ENCODE measurements around the gene ZNF292. TPM values are rescaled to one million over a fixed set of nuclear protein-coding genes. Genes with fewer than 3 reads are reported as not detected.

ZNF292 gene
- total RNA-seq, 3 donors from 2014 or later (not counting 1 experiment from before 2014, with no cell fraction given) = 78.7 to 90.4 (median 89.4) TPM

- H3K27ac Mint-ChIP-seq = no peak overlapping the region
- no peaks in the 10 kb centered on the region for H3K9me3 Mint-ChIP-seq
- no peaks in the 10 kb centered on the region for H3K4me1 Mint-ChIP-seq
Observed at GRCh38 chr6:87241304-87241703, 85.9 kb downstream of the ZNF292 start.

DNA sequence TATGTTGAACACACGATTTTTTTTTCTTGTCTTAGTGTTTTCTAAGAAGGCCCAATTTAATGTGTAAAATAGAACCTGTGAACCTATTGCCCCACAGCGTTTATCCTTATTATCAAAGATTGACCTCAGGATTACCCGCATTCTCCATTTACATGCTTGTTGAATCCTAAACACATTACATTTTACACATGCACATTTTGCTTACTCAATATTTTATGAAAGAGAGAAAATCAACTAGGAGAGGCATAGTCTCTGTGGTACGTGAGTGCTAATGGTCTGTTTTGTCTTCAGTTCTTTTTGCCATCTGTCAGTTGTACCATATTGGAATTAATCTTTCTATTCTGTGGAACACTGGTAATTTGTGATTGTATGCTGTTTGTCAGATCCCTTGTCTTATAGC is 86.9 kb downstream of the ZNF292 start:
- no peak overlapping the region for H3K4me3 Mint-ChIP-seq
- no peak for TF ChIP-seq CTCF (IDR thresholded peaks at IDR 0.05)
- Histone ChIP-seq H3K4me3 (ENCODE audit: low read length) (no peak overlapping the region), H3K27ac (ENCODE audit: low read length) (no peak overlapping the region), H3K4me1 (ENCODE audit: control insufficient read depth, insufficient read depth, low read length) (no peaks in the 10 kb centered on the region), H3K27me3 (ENCODE audit: control insufficient read depth, insufficient read depth, low read length) (no peaks in the 10 kb centered on the region), H3K36me3 (ENCODE audit: control insufficient read depth, insufficient read depth, low read length) (peaks cover 30% of the 10 kb centered on the region), H3K9me3 (ENCODE audit: control insufficient read depth, insufficient read depth, low read length) (no peaks in the 10 kb centered on the region)
- no peaks in the 10 kb centered on the region for H3K9me3 Mint-ChIP-seq
- 78% methylated on average over 3 of the region's 4 CpGs for WGBS (ENCODE audit: insufficient coverage)
- intact Hi-C loops (cut with micrococcal nuclease) = no loop called here
- H3K4me1 Mint-ChIP-seq = no peaks in the 10 kb centered on the region
- ATAC-seq = no peak
- no peaks in the 10 kb centered on the region for H3K27me3 Mint-ChIP-seq (ENCODE audit: low read depth in 2 of 2)
- DNase-seq = no peak
- H3K36me3 Mint-ChIP-seq = no peaks in the 10 kb centered on the region
- no peak overlapping the region for H3K27ac Mint-ChIP-seq

More at GRCh38 chr6:87241304-87241703, 85.9 kb downstream of the ZNF292 start:
- 93% methylated on average over 4 of the region's 5 CpGs for WGBS (ENCODE audit: insufficient coverage)
- Histone ChIP-seq H3K27ac (ENCODE audit: low read length) (no peak overlapping the region), H3K4me1 (ENCODE audit: control insufficient read depth, insufficient read depth, low read length) (no peaks in the 10 kb centered on the region), H3K4me3 (ENCODE audit: low read length) (no peak overlapping the region), H3K36me3 (ENCODE audit: control insufficient read depth, insufficient read depth, low read length) (peaks cover 25% of the 10 kb centered on the region), H3K9me3 (ENCODE audit: control insufficient read depth, insufficient read depth, low read length) (no peaks in the 10 kb centered on the region), H3K27me3 (ENCODE audit: control insufficient read depth, insufficient read depth, low read length) (no peaks in the 10 kb centered on the region)
- intact Hi-C loops (cut with micrococcal nuclease) = no loop called here
- ATAC-seq (no peak), DNase-seq (no peak)
- H3K4me3 Mint-ChIP-seq = no peak overlapping the region
- no peak for TF ChIP-seq CTCF (IDR thresholded peaks at IDR 0.05)
- H3K27me3 Mint-ChIP-seq (ENCODE audit: low read depth in 2 of 2) = no peaks in the 10 kb centered on the region
- H3K36me3 Mint-ChIP-seq = no peaks in the 10 kb centered on the region

GRCh38 chr6:87243812-87244211 is 88.4 kb downstream of the ZNF292 start:
- H3K4me1 Mint-ChIP-seq = no peaks in the 10 kb centered on the region
- H3K4me3 ChIP-seq (ENCODE audit: low read length) = no peak overlapping the region
- H3K9me3 Mint-ChIP-seq = no peaks in the 10 kb centered on the region
- TF ChIP-seq CTCF (IDR thresholded peaks at IDR 0.05) = no peak
- H3K9me3 ChIP-seq (ENCODE audit: control insufficient read depth, insufficient read depth, low read length) = no peaks in the 10 kb centered on the region
- no peaks in the 10 kb centered on the region for H3K27me3 Mint-ChIP-seq (ENCODE audit: low read depth in 2 of 2)
- no peak overlapping the region for H3K27ac ChIP-seq (ENCODE audit: low read length)
- no peak overlapping the region for H3K4me3 Mint-ChIP-seq
- no peak overlapping the region for H3K27ac Mint-ChIP-seq
- peaks cover 42% of the 10 kb centered on the region for H3K36me3 ChIP-seq (ENCODE audit: control insufficient read depth, insufficient read depth, low read length)
- no peaks in the 10 kb centered on the region for H3K27me3 ChIP-seq (ENCODE audit: control insufficient read depth, insufficient read depth, low read length)
- intact Hi-C loops (cut with micrococcal nuclease) = no loop called here
- H3K4me1 ChIP-seq (ENCODE audit: control insufficient read depth, insufficient read depth, low read length) = no peaks in the 10 kb centered on the region
- no peak for DNase-seq
- H3K36me3 Mint-ChIP-seq = no peaks in the 10 kb centered on the region
- ATAC-seq = no peak

- no peak overlapping the region for H3K27ac ChIP-seq (ENCODE audit: low read length)
- Mint-ChIP-seq H3K27me3 (ENCODE audit: low read depth in 2 of 2) (no peaks in the 10 kb centered on the region), H3K9me3 (no peaks in the 10 kb centered on the region), H3K36me3 (no peaks in the 10 kb centered on the region), H3K4me1 (no peaks in the 10 kb centered on the region), H3K4me3 (no peak overlapping the region), H3K27ac (no peak overlapping the region)
- intact Hi-C loops (cut with micrococcal nuclease) = no loop called here
- TF ChIP-seq CTCF (IDR thresholded peaks at IDR 0.05) = no peak
- DNase-seq = no peak
- ATAC-seq = no peak
- no peak overlapping the region for H3K4me3 ChIP-seq (ENCODE audit: low read length)
- no peaks in the 10 kb centered on the region for H3K9me3 ChIP-seq (ENCODE audit: control insufficient read depth, insufficient read depth, low read length)
- peaks cover 45% of the 10 kb centered on the region for H3K36me3 ChIP-seq (ENCODE audit: control insufficient read depth, insufficient read depth, low read length)
- no peaks in the 10 kb centered on the region for H3K27me3 ChIP-seq (ENCODE audit: control insufficient read depth, insufficient read depth, low read length)
- H3K4me1 ChIP-seq (ENCODE audit: control insufficient read depth, insufficient read depth, low read length) = no peaks in the 10 kb centered on the region
Observed at GRCh38 chr6:87244380-87244779, 89.0 kb downstream of the ZNF292 start.

All from natural killer cell (primary cell).